Body of pancreas (tissue), 4 donors: ENCODE data around the gene COL6A2.

Experiments used
- CTCF ChIP-seq, 7 experiments: fragments of 450-650 bp in 4 of 7; fragments of 200-600 bp in 3 of 7; sonication (generic) in 3 of 7; IDR thresholded peaks; one replicate each; pipeline ENCODE4 v1.5.1; 2016 to 2019; ENCODE audit warnings: antibody characterized with exemption in 7 of 7
- POLR2A ChIP-seq, 3 donors: fragments of 450-650 bp; IDR thresholded peaks; one replicate each; pipeline ENCODE4 v1.6.1; 2016; ENCODE audit warnings: antibody characterized with exemption in 3 of 3, mild to moderate bottlenecking in 2 of 3

- TF ChIP-seq CTCF (IDR thresholded peaks at IDR 0.05) (peak; percentile 41 to 67 (median 56)), POLR2A (IDR thresholded peaks at IDR 0.05) (no peak)
Measured at GRCh38 chr21:46153247-46154154, 55.6 kb downstream of the COL6A2 start.
